Measurements from ENCODE around the gene GAB4. TPM values are rescaled to one million over a fixed set of nuclear protein-coding genes. Genes with fewer than 3 reads are reported as not detected.

The GAB4 gene
- total and polyA plus RNA-seq, 2 of the 13 experiments (the other 11 are each of a cell fraction or from before 2014, with no cell fraction given): not detected

DNA sequence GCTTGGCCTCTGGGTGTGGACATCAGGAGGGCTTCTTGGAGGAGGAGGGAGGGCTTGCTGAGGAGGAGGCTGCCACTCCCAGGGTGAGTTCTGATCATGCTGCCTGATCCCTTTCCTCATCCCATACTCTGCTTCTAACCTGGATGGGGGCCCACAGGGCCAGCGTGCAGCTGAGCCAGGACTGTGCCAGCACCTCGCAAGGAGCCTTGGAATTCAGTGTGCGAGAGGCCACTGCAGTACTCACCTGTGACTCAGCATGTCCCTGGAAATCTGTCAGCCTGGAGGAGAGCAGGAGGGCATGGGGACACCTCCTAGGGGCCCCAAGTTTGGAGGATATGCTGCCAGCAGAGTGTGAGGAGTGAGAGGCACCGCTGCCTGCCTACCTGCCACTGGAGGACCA lies 4.2 kb upstream of the GAB4 start:
- H2AFZ ChIP-seq (ENCODE audit: low read length): no peak overlapping the region
- FAIRE-seq (no peak), ATAC-seq (no peak), DNase-seq (ENCODE audit: low spot score) (no peak)
- no peak overlapping the region for H3K4me2 ChIP-seq (ENCODE audit: low read depth, low read length)
- no peaks in the 10 kb centered on the region for H3K4me1 ChIP-seq (ENCODE audit: insufficient read depth, low read length)
- ChIA-PET CTCF (ENCODE audit: low intra/inter-chr PET ratio, low total read pairs) (no interaction called here), POLR2A (no interaction called here)
- H3K9me3 ChIP-seq (ENCODE audit: low read length): peaks cover 5% of the 10 kb centered on the region; the same call in 1 of the 2 replicates
- TF ChIP-seq ZBTB7B (CRISPR knock-in tag; IDR thresholded peaks at IDR 0.05): no peak
- H3K4me3 ChIP-seq (replicated peaks in 1 of 3; ENCODE audit: insufficient read depth in 1 of 3, low read depth in 2 of 3, low read length in 3 of 3): no peak overlapping the region
- no peaks in the 10 kb centered on the region for H3K36me3 ChIP-seq (replicated peaks in 1 of 2; ENCODE audit: control insufficient read depth in 1 of 2, insufficient read depth in 2 of 2, low read length in 2 of 2)
- WGBS (ENCODE audit: low lambda C conversion rate): 30% methylated on average over 2 of the region's 4 CpGs
- no peaks in the 10 kb centered on the region for H3K27me3 ChIP-seq (ENCODE audit: control insufficient read depth in 1 of 2, insufficient read depth in 2 of 2, low read length in 2 of 2)
- H3K79me2 ChIP-seq (ENCODE audit: insufficient read depth, low read length): no peaks in the 10 kb centered on the region
- intact Hi-C loops (cut with micrococcal nuclease; ENCODE audit: unreplicated experiment) (no loop called here), in situ Hi-C loops (cut with HindIII; ENCODE audit: extremely low pct_ligation_motif_present, low pct_unique_long_range_greater_than_20kb) (no loop called here)
- BruUV-seq (replicated peaks): no TSS peak
- no peak overlapping the region for H3K27ac ChIP-seq (ENCODE audit: extremely low read length, insufficient read depth, low read length)
- H3K9ac ChIP-seq (ENCODE audit: insufficient read depth, low read depth, low read length): no peak overlapping the region
- H4K20me1 ChIP-seq (ENCODE audit: insufficient read depth, low read length): no peaks in the 10 kb centered on the region

DNA sequence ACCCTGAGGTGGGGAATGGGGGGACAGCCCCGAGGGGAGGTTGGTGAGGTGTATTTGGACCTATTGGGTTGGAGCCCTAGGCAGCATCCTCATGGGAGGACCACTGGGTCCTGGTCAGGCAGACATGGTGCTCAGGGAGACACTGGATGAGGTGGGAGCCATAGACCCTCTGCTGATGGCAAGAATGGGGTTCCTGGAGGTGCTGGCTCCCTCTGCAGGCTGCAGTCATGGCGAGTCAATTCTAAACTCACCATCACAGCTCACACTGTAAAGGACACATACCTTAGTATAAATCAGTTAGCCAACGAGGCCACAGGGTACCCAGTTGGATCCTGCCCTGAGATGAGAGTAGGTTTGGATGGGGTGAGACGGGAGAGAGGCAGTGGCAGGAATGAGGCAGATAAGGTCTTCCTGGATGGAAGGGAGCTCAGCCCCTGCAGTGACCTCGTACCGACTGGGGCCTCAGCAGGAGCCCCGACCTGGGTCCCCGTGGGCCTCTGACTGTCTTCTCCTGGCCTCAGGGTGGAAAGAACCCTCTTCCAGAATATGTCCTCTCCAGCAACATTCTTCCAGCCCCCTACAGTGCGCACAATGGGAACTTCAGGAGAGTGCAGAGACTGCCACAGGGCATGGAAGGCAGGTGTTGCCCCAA lies 1.7 kb upstream of the GAB4 start:
- in situ Hi-C loops (cut with HindIII; ENCODE audit: extremely low pct_ligation_motif_present, low pct_unique_long_range_greater_than_20kb) (no loop called here), intact Hi-C loops (cut with micrococcal nuclease; ENCODE audit: unreplicated experiment) (no loop called here)
- POLR2A ChIA-PET: no interaction called here
- CTCF ChIA-PET (ENCODE audit: low intra/inter-chr PET ratio, low total read pairs): no interaction called here
- Histone ChIP-seq H4K20me1 (ENCODE audit: insufficient read depth, low read length) (no peaks in the 10 kb centered on the region), H3K4me1 (ENCODE audit: insufficient read depth, low read length) (no peaks in the 10 kb centered on the region), H3K9ac (ENCODE audit: insufficient read depth, low read depth, low read length) (no peak overlapping the region), H3K79me2 (ENCODE audit: insufficient read depth, low read length) (no peaks in the 10 kb centered on the region), H3K27ac (ENCODE audit: extremely low read length, insufficient read depth, low read length) (no peak overlapping the region), H3K4me3 (replicated peaks in 1 of 3; ENCODE audit: insufficient read depth in 1 of 3, low read depth in 2 of 3, low read length in 3 of 3) (no peak overlapping the region), H2AFZ (ENCODE audit: low read length) (no peak overlapping the region), H3K4me2 (ENCODE audit: low read depth, low read length) (no peak overlapping the region), H3K27me3 (ENCODE audit: control insufficient read depth in 1 of 2, insufficient read depth in 2 of 2, low read length in 2 of 2) (no peaks in the 10 kb centered on the region), H3K9me3 (ENCODE audit: low read length) (no peaks in the 10 kb centered on the region), H3K36me3 (replicated peaks in 1 of 2; ENCODE audit: control insufficient read depth in 1 of 2, insufficient read depth in 2 of 2, low read length in 2 of 2) (no peaks in the 10 kb centered on the region)
- peak; percentile 61; the same call in 2 of the 3 replicates for ATAC-seq
- no TSS peak for BruUV-seq (replicated peaks)
- no peak for FAIRE-seq
- WGBS (ENCODE audit: low lambda C conversion rate): 0% methylated on average over 3 of the region's 9 CpGs
- no peak for DNase-seq (ENCODE audit: low spot score)
- TF ChIP-seq, protein P1, sequence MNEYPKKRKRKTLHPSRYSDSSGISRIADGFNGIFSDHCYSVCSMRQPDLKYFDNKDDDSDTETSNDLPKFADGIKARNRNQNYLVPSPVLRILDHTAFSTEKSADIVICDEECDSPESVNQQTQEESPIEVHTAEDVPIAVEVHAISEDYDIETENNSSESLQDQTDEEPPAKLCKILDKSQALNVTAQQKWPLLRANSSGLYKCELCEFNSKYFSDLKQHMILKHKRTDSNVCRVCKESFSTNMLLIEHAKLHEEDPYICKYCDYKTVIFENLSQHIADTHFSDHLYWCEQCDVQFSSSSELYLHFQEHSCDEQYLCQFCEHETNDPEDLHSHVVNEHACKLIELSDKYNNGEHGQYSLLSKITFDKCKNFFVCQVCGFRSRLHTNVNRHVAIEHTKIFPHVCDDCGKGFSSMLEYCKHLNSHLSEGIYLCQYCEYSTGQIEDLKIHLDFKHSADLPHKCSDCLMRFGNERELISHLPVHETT (CRISPR knock-in tag; conservative IDR thresholded peaks at IDR 0.05): no peak
- TF ChIP-seq ZNF207 (IDR thresholded peaks at IDR 0.05; ENCODE audit: borderline replicate concordance): no peak
- TF ChIP-seq KDM3A (CRISPR knock-in tag; IDR thresholded peaks at IDR 0.05; ENCODE audit: low read depth): no peak
- TF ChIP-seq ZNF569 (CRISPR knock-in tag; IDR thresholded peaks at IDR 0.05; ENCODE audit: borderline replicate concordance): no peak
- TF ChIP-seq, protein P2, sequence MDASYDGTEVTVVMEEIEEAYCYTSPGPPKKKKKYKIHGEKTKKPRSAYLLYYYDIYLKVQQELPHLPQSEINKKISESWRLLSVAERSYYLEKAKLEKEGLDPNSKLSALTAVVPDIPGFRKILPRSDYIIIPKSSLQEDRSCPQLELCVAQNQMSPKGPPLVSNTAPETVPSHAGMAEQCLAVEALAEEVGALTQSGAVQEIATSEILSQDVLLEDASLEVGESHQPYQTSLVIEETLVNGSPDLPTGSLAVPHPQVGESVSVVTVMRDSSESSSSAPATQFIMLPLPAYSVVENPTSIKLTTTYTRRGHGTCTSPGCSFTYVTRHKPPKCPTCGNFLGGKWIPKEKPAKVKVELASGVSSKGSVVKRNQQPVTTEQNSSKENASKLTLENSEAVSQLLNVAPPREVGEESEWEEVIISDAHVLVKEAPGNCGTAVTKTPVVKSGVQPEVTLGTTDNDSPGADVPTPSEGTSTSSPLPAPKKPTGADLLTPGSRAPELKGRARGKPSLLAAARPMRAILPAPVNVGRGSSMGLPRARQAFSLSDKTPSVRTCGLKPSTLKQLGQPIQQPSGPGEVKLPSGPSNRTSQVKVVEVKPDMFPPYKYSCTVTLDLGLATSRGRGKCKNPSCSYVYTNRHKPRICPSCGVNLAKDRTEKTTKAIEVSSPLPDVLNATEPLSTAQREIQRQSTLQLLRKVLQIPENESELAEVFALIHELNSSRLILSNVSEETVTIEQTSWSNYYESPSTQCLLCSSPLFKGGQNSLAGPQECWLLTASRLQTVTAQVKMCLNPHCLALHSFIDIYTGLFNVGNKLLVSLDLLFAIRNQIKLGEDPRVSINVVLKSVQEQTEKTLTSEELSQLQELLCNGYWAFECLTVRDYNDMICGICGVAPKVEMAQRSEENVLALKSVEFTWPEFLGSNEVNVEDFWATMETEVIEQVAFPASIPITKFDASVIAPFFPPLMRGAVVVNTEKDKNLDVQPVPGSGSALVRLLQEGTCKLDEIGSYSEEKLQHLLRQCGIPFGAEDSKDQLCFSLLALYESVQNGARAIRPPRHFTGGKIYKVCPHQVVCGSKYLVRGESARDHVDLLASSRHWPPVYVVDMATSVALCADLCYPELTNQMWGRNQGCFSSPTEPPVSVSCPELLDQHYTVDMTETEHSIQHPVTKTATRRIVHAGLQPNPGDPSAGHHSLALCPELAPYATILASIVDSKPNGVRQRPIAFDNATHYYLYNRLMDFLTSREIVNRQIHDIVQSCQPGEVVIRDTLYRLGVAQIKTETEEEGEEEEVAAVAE (CRISPR knock-in tag; IDR thresholded peaks at IDR 0.05; ENCODE audit: borderline replicate concordance): no peak
- TF ChIP-seq ZNF333 (CRISPR knock-in tag; IDR thresholded peaks at IDR 0.05; ENCODE audit: borderline replicate concordance): no peak
- TF ChIP-seq ERF (CRISPR knock-in tag; IDR thresholded peaks at IDR 0.05): no peak
- no peak for TF ChIP-seq ZNF775 (CRISPR knock-in tag; IDR thresholded peaks at IDR 0.05; ENCODE audit: borderline replicate concordance)

Data from HepG2 (cell line).